Measurements from ENCODE around the gene NUP153.
"Not testable (repeated sequence)": the region's sequence is repeated elsewhere in the genome, so short reads cannot be mapped to it uniquely, and the experiment has no call there.

The NUP153 gene

DNA sequence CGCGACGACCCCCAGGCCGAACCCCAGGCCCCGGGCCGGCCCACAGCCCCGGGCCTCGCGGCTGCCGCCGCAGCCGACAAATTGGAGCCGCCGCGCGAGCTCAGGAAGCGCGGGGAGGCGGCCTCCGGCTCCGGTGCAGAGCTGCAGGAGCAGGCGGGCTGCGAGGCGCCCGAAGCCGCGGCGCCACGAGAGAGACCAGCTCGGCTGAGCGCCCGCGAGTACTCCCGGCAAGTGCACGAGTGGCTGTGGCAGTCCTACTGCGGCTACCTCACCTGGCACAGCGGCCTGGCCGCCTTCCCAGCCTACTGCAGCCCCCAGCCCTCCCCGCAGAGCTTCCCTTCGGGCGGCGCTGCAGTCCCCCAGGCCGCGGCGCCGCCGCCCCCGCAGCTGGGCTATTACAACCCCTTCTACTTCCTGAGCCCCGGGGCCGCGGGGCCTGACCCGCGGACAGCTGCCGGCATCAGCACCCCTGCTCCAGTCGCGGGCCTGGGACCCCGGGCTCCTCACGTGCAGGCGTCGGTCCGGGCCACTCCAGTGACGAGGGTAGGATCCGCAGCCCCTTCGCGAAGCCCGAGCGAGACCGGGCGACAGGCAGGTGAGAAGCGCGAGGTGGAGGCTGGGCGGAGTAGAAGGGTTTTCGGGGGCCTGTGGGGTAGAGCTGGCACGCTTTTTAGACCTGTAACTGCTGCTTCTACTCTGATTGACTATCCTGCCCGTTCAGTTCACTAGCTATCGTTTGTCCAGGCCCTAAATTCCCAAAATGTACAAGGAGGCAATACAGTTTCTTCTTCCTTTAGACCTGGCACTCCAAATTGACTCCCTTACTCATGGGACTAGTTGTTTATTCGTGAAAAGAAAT is 106.0 kb downstream of the NUP153 start:
- no peak for DNase-seq

DNA sequence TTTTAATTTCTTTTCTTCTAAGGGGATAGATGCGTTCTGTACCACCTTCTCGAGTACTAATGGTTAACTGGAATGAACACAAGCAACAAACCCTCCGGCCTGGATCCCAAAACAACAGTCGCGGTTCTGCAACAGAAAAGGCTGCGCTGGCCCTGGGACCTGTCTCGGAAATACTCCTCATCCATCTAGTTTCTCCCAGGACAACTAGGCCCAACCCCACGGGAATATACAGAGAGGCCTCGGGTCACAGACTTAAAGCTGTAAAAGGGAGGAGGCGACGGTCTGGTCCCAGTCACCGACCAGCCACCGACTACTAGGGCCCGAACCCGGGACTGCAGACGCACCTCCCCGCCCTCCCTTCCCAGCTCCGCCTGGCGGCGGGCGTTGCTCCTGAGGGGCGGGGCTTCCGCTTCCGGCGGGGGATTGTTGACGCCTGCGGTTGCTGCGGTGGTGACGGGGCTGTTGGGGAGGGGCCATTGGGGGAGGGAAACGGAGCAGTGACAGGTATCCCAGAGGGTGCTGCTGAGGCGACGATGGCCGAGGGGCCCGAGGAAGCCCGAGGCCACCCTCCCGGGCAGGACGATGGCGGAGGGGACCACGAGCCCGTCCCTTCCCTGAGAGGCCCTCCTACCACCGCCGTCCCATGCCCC is 106.7 kb downstream of the NUP153 start, which contains the start of gene FAM8A1:
Gene FAM8A1 (plus strand): TSS at position 426 of the 650 bp plus-strand sequence. CDS start 108 bp downstream, at position 534.
- DNase-seq = peak; percentile 61

DNA sequence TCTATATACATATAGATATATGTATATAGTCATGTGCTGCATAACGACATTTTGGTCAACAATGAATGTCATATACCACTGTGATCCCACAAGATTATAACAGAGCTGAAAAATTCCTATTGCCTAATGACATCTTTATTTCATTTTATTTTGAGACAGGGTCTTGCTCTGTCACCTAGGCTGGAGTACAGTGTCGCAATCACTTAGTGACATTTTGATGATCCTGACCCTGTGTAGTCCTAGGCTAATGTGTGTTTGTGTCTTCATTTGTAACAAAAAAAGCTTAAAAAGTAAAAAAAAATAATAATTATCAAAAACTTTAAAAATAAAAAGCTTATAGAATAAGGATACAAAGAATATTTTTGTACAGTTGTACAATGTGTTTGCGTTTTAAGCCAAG is 110.6 kb downstream of the NUP153 start:
- DNase-seq = no peak

DNA sequence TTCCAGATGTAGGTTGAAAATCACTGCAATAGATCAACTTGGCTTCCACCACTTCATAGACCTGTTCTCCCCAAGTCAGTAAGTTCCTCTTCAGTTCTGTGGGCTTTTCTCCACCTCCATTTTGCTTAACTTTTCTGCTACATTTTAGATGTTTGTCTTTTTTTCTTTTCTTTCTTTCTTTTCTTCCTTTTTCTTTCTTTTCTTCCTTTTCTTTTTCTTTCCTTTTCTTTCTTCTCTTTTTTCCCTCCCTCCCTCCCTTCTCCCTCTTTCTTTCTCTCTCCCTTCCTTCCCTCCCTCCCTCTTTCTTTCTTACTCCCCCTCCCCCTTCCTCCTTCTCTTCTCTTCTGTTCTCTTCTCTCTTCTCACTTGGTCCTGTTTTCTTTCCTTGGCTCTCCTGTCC is 113.5 kb downstream of the NUP153 start:
- DNase-seq = no peak

DNA sequence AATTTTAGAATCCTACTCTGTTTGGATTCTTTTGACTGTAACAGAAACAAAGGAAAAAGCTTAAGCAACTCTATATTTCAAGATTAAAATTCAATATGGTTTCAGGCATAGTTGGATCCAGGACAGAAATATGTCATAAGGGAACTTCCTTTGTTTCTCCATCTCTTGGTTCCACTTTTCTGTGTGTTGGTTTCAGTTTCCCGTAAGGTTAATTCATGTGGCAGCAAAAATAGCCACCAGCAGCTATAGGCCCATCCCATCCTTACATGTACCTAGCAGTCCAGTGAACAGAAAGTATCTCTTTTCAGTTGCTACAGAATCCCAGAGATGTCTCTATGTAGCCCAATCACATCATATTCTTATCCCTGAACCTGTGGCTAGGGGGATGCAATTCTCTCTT is 115.4 kb downstream of the NUP153 start:
- no peak for DNase-seq

DNA sequence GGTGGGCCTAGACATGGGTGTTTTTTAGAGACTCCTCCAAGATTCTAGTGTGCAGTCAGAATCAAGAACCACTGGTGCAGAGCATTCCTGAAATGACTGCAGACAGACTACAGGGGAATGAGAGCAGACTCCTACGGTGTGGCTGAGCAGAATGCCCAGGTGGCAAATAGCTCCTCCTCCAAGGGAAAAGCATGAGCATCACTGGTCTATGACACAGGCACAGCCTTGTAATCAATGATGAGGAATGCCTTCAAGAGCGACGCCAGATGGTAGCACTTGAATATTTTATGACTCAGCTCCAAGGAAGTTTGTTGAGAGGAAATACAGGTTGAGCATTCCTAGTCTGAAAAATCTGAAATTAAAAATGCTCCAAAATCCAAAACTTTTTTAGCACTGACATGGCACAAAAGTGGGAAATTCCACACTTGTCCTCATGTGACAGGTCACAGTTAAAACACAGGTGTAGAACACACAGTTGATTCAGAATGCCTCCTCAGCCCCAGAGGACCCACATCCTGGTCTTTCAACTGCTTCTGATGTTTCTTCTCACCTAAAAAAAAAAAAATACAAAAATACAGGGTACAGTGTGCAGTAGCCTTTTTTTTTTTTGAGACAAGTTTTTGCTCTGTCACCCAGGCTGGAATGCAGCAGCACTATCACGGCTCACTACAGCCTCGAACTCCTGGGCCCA is 117.2 kb downstream of the NUP153 start:
- peak; percentile 61 for DNase-seq

DNA sequence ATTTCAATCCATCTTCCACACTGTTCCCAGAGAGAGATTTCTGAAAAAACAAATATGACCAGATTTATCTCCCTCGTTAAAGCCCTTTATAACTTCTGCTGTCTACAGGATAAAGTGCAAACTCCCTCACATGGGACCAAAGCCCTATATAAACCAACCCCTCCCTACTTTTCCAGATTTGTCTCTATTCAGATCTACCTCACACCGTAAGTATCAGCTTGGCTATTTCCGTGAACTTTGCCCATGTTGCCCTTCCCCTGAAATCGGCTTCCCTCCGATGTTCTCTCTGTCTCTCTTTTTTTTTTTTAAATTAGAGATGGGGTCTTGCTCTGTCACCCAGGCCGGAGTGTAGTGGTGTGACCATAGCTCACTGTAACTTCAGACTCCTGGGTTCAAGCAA is 118.7 kb downstream of the NUP153 start:
- no peak for DNase-seq

DNA sequence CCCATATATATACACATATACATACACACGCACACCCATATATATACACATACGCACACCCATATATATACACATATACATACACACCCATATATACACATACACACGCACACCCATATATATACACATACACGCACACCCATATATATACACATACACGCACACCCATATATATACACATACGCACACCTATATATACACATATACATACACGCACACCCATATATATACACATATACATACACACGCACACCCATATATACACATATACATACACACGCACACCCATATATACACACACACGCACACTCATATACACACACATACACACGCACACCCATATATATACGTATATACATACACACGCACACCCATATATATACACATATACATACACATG is 120.1 kb downstream of the NUP153 start:
- DNase-seq = not testable (repeated sequence)

DNA sequence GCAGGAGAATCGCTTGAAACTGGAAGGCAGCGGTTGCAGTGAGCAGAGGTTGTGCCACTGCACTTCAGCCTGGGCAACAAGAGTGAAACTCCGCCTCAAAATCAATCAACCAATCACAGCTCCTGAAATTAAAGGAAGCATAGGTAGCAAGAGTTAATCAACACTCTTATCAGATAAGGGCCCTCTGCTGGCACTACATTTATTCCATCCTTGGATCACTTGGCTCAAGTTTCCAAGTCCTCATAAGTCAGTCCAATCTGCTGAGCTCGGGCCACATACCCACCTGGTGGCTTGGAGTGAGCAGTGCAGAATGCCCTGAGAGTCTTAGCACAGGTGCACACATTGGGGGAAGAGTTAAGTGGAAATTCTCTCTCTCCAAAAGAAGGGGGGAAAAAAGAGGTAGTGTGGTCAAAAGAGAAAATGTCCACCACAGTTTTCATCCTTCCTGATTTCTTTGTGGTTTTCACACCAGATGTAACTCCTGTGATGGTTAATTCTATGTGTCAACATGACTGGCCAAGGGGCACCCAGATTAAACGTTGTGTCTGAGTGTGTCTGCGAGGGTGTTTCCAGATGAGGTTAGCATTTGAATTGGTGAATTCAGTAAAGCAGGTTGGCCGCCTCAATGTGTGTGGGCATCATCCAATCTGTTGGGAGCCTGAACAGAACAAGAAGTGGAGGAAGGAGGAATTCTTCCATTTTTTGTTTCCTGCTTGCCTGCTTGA is 120.8 kb downstream of the NUP153 start:
- DNase-seq = peak; percentile 30

DNA sequence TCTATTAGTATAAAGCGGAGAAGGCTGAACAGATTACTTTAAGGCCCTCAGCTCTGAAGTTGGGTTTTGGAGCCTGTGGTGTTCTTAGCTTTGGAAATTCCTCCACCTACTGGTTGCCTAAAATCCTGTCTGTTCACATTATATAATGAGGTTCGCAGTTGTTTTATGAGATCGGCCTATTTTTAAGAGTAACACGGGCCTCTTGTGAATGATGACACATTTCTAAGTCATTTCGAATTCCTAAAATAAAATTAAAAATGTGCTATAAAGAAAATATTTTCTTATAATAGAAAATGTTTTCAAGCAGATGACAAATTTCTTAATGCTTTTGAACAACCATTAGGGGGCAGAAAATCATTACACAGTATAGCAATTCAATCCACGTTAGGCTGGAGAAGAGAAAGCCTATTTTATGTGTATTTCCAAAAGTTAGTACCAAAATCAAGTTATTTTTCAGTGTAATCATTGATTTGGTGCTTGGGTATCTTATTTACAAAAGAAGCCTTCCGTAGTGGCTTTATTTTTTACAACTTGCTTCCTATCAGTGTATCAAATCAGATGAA is 122.4 kb downstream of the NUP153 start:
- peak; percentile 68 for DNase-seq

DNA sequence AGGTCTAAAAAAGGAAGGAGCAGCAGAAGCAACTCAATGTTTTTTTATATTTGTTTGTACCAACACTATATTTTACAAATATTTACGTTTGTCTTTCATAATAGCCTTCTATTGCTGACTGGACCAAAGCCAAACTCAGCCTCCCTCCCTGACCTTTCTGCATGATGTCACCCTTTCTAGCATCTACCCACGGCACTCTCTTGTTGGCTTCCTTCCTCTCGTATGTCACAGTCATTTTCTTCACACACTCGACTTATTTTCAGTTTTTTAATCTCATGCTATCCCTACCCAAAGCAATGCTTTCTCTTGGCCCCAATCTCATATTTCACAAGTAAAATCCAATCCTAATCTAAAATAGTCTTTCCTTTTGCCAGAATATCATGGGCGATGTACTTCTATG is 122.9 kb downstream of the NUP153 start:
- DNase-seq = no peak

DNA sequence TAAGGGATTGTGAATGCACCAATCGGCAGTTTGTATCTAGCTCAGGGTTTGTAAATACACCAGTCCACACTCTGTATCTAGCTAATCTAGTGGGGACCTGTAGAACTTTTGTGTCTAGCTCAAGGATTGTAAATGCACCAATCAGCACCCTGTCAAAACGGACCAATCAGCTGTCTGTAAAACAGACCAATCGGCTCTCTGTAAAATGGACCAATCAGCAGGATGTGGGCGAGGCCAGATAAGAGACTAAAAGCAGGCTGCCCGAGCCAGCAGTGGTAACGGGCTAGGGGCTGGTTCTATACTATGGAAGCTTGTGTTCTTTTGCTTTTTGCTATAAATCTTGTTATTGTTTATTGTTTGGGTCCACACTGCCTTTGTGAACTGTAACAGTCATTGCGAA is 125.4 kb downstream of the NUP153 start:
- not testable (repeated sequence) for DNase-seq

DNA sequence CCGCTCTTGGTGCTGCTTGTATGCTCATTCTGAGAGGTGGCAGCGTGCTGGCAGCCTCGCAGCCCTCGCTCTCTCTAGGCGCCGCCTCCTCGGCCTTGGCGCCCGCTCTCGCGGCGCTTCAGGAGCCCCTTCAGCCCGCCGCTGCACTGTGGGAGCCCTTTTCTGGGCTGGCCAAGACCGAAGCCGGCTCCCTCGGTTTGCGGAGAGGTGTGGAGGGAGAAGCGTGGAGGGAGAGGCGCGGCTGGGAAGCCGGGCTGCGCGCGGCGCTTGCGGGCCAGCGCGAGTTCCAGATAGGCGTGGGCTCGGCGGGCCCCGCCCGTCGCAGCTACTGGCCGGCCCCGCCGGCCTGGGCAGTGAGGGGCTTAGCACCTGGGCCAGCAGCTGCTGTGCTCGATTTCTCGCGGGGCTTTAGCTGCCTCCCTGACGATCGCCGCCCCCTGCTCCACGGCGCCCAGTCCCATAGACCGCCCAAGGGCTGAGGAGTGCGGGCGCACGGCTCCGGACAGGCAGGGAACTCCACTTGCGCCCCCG is 126.1 kb downstream of the NUP153 start:
- DNase-seq = no peak

DNA sequence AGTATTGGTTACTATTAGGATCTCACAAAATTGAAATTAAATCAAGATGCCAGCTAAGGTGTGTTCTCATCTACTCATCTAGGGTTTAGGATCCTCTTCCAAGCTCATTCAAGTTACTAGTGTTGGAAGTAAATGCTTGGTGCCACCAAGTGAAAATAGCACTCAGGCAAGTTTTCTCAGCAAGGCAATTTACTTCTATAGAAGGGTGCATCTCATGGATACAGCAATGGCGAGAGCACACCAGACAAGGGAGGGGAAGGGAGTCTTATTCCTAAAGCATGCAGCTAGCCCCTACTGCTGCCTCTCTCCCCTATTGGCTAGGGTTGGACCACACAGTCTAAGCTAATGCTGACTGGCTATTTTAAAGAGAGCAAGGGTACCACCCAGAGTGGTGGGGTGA is 129.7 kb downstream of the NUP153 start:
- no peak for DNase-seq

DNA sequence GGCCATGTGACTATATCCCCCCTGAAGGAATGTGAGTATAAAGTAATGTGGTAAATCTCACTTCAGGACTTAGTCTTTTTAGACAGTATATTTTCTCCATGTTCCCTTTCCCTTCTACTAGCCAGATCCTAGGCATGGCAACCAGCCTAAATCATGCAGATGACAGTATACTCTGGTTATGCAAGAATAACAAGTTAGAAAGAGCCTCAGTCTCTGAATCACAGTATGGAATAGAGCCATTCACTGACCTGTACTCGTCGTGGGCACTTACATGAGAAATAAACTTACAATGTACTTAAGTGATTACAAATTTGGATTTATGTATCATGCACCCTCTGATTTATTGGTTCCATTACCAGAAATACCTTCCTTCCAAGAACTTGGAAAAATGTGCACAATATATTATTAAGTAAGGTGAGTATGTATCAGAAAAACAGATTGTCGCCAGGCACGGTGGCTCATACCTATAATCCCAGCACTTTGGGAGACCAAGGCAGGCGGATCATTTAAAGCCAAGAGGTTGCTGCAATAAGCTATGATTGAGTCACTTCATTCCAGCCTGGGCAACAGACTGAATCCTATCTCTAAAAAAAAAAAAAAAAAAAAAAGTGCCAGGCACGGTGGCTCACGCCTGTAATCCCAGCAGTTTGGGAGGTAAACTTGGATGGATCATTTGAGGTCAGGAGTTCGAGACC is 131.7 kb downstream of the NUP153 start:
- no peak for DNase-seq

DNA sequence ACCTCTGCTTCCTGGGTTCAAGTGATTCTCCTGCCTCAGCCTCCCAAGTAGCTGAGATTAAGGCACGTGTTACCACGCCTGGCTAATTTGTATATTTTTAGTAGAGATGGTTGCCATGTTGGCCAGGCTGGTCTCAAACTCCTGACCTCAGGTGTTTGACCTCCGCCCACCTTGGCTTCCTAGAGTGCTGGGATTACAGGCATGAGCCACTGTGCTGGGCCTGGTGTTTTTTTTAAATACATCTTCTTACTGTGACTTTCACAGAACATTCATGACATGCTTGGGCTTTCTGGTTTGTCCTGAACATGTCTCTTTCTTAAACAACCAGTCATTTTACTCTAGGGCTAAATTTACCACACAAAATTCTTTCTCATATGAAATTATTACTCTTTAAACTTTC is 141.3 kb downstream of the NUP153 start:
- no peak for DNase-seq

Measured in DMS 273 treated with DMSO at 0.1 percent for 48 hours (cell line).